Ammon's horn (tissue), 1 donor: ENCODE measurements around the gene TUBA1C.
"Not testable (repeated sequence)": the region's sequence is repeated elsewhere in the genome, so short reads cannot be mapped to it uniquely, and the experiment has no call there.

Experiments used
- DNase-seq: peaks from one replicate; pipeline ENCODE4 v3.0.0-alpha.2; 2016; ENCODE audit warnings: low spot score

The TUBA1C gene

GRCh38 chr12:49264873-49265792, at the start of gene TUBA1C:
Gene TUBA1C (plus strand): TSS chr12:49265082. CDS start chr12:49265182, 100 bp downstream.
- peak; percentile 72 for DNase-seq

- no peak for DNase-seq
Observed at GRCh38 chr12:49219417-49220026, 45.4 kb upstream of the TUBA1C start.

- DNase-seq, result no peak
Observed at GRCh38 chr12:49220972-49221371, 43.9 kb upstream of the TUBA1C start.

- no peak for DNase-seq
Observed at GRCh38 chr12:49223122-49223521, 41.8 kb upstream of the TUBA1C start.

- DNase-seq, result no peak
Observed at GRCh38 chr12:49223590-49224369, 41.1 kb upstream of the TUBA1C start.

GRCh38 chr12:49225576-49226166, 39.2 kb upstream of the TUBA1C start:
- no peak for DNase-seq

- DNase-seq, result peak; percentile 16
Observed at GRCh38 chr12:49227713-49228112, 37.2 kb upstream of the TUBA1C start.

GRCh38 chr12:49228653-49229052, 36.2 kb upstream of the TUBA1C start:
- DNase-seq, result no peak

- DNase-seq, result no peak
Observed at GRCh38 chr12:49230176-49230804, 34.6 kb upstream of the TUBA1C start.

- no peak for DNase-seq
Observed at GRCh38 chr12:49230805-49231194, 34.1 kb upstream of the TUBA1C start.

GRCh38 chr12:49231878-49232655, 32.8 kb upstream of the TUBA1C start:
- peak; percentile 28 for DNase-seq

GRCh38 chr12:49232940-49233841, 31.7 kb upstream of the TUBA1C start:
- peak; percentile 88 for DNase-seq

GRCh38 chr12:49233842-49234526, 30.9 kb upstream of the TUBA1C start:
- DNase-seq, result peak; percentile 92

- no peak for DNase-seq
Observed at GRCh38 chr12:49236423-49236822, 28.5 kb upstream of the TUBA1C start.

- no peak for DNase-seq
Observed at GRCh38 chr12:49243631-49244030, 21.3 kb upstream of the TUBA1C start.

GRCh38 chr12:49244176-49244575, 20.7 kb upstream of the TUBA1C start:
- no peak for DNase-seq

GRCh38 chr12:49251357-49251756, 13.5 kb upstream of the TUBA1C start:
- DNase-seq, result no peak

GRCh38 chr12:49253033-49253623, 11.8 kb upstream of the TUBA1C start:
- DNase-seq, result no peak

GRCh38 chr12:49255456-49255855, 9.4 kb upstream of the TUBA1C start:
- DNase-seq, result not testable (repeated sequence)
